Spleen (tissue), 7 donors: ENCODE measurements around the gene MACROD2.

Experiments used
- POLR2A ChIP-seq, 3 donors: fragments of 450-650 bp; IDR thresholded peaks; one replicate each; pipeline ENCODE4 v1.5.1; 2017; ENCODE audit warnings: antibody characterized with exemption in 3 of 3, mild to moderate bottlenecking in 1 of 3
- POLR2AphosphoS5 ChIP-seq, 3 donors: sonication (generic); formaldehyde crosslinking; IDR thresholded peaks; one replicate each; pipeline ENCODE4 v1.5.1; 2017; ENCODE audit warnings: antibody characterized with exemption in 3 of 3
- TF ChIP-seq, protein P1 (sequence below), 11 experiments: fragments of 200-600 bp in 7 of 11; fragments of 450-650 bp in 4 of 11; sonication (generic) in 4 of 11; IDR thresholded peaks in 8 of 11; conservative IDR thresholded peaks in 3 of 11; 1 replicate in 7 of 11; 2 replicates in 4 of 11; pipeline versions ENCODE4 v1.4.0 to v1.8.0; 2016 to 2021; ENCODE audit warnings: antibody characterized with exemption in 11 of 11, inconsistent platforms in 4 of 11, mild to moderate bottlenecking in 1 of 11
- donor health status: DM: no; HTN: no; CAD: no; lungs with moderate emphysema.
- donor health status: DM: no; HTN: no; CAD: no.
- donor health status: DM: no; HTN: no; CAD: no.

GRCh38 chr20:15240801-15241200, 1245.5 kb downstream of the MACROD2 start:
- TF ChIP-seq, protein P1, sequence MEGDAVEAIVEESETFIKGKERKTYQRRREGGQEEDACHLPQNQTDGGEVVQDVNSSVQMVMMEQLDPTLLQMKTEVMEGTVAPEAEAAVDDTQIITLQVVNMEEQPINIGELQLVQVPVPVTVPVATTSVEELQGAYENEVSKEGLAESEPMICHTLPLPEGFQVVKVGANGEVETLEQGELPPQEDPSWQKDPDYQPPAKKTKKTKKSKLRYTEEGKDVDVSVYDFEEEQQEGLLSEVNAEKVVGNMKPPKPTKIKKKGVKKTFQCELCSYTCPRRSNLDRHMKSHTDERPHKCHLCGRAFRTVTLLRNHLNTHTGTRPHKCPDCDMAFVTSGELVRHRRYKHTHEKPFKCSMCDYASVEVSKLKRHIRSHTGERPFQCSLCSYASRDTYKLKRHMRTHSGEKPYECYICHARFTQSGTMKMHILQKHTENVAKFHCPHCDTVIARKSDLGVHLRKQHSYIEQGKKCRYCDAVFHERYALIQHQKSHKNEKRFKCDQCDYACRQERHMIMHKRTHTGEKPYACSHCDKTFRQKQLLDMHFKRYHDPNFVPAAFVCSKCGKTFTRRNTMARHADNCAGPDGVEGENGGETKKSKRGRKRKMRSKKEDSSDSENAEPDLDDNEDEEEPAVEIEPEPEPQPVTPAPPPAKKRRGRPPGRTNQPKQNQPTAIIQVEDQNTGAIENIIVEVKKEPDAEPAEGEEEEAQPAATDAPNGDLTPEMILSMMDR (IDR thresholded peaks at IDR 0.05 in 8 of 11, conservative IDR thresholded peaks at IDR 0.05 in 3 of 11): no peak
- TF ChIP-seq POLR2A (IDR thresholded peaks at IDR 0.05): no peak
- TF ChIP-seq POLR2AphosphoS5 (IDR thresholded peaks at IDR 0.05): no peak
